BLaER1 treated with 17β-estradiol and CSF1 and Interleukin-3, amounts not matched to agents 10 nM and 100 nM (cell line): ENCODE results near the gene FUBP3.

Experiments
- H3K27ac ChIP-seq, 11 experiments: shearing (Covaris generic); formaldehyde crosslinking; 2 replicates each; pipeline ENCODE4 v1.8.1; 2022
- H3K27me3 ChIP-seq, 11 experiments: shearing (Covaris generic); formaldehyde crosslinking; 2 replicates each; pipeline ENCODE4 v1.8.1; 2022
- H3K36me3 ChIP-seq, 11 experiments: shearing (Covaris generic); formaldehyde crosslinking; 2 replicates each; pipeline ENCODE4 v1.8.1; 2022
- H3K4me1 ChIP-seq, 10 experiments: shearing (Covaris generic); formaldehyde crosslinking; 2 replicates each; pipeline ENCODE4 v1.8.1; 2022
- H3K4me2 ChIP-seq, 11 experiments: shearing (Covaris generic); formaldehyde crosslinking; 2 replicates each; pipeline ENCODE4 v1.8.1; 2022
- H3K4me3 ChIP-seq, 10 experiments: shearing (Covaris generic); formaldehyde crosslinking; 2 replicates each; pipeline ENCODE4 v1.8.1; 2022
- H3K9ac ChIP-seq, 11 experiments: shearing (Covaris generic); formaldehyde crosslinking; 2 replicates each; pipeline ENCODE4 v1.8.1; 2022
- H3K9me3 ChIP-seq, 11 experiments: shearing (Covaris generic); formaldehyde crosslinking; replicated peaks in 1 of 11; 2 replicates each; pipeline ENCODE4 v1.8.1; 2022
- H4K20me1 ChIP-seq, 11 experiments: shearing (Covaris generic); formaldehyde crosslinking; 2 replicates each; pipeline ENCODE4 v1.8.1; 2022
- Cebpa-rat ChIP-seq, 11 experiments: shearing (Covaris generic); IDR thresholded peaks; 2 replicates each; pipeline ENCODE4 v1.8.1; 2022

FUBP3 gene

DNA sequence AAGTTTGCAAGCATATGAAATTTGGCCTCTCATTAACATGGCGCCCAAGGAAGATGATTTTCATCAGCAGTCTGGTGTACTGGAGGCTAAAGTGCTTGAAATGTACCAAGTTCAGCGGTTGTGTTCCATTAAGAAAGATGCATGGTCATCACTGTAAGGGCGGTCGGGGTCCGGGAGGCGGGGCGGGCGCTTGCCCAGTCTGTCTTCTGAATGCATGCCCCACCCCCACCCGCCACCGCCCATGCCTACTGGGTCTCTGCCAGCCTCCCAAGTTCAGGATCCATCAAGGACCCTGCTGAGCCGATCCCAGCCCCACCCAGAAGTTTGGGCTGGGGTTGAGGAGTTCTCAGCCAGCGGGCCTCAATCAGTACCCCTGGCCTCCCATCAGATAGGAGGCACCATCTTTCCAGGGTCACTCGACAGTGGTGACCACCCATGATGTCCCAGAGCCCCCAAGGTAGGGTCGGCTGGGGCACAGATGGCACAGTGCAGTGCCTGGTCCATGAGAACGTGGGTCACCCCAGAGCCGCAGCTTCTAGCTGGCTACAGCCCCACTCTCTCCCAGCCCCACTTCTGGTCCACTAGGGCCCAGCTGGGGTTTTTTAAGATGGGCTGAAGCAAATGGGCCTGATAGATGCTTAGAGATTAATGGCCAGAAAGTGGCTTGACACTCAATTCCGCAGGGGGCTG lies 60.6 kb downstream of the FUBP3 start:
- no peak overlapping the region for H3K4me2 ChIP-seq
- H3K36me3 ChIP-seq: peaks cover 29 to 41% (median 36%) of the 10 kb centered on the region in 11 experiments
- H3K27ac ChIP-seq: no peak overlapping the region
- no peaks in the 10 kb centered on the region for H3K27me3 ChIP-seq
- no peaks in the 10 kb centered on the region for H3K4me1 ChIP-seq
- no peak overlapping the region for H3K9ac ChIP-seq
- H4K20me1 ChIP-seq: peaks cover 0 to 23% (median 7%) of the 10 kb centered on the region in 11 experiments; a peak in 9 of 22 replicates
- H3K4me3 ChIP-seq: no peak overlapping the region
- no peak for TF ChIP-seq Cebpa-rat (IDR thresholded peaks at IDR 0.05)
- no peaks in the 10 kb centered on the region for H3K9me3 ChIP-seq

DNA sequence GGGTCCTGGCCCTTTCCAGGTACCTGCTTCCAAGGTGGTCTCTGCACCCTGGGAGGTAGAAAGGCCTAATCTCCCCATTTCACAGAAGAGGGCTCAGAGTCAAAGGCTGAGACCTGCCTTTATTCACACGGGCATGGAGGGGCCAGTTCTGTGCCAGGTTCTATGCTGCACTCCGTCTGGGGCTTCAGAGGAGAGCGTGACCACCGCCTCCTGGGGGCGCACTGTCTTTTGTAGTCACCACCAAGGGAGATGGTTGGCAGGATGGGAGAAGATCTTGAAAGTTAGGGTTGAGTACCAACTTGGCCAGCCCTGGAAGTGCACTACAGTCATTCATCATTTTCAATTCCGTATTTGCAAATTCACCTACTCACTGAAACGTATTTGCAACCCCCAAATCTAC lies 61.3 kb downstream of the FUBP3 start:
- Histone ChIP-seq H3K4me2 (no peak overlapping the region), H3K9me3 (no peaks in the 10 kb centered on the region), H3K4me1 (no peaks in the 10 kb centered on the region), H3K4me3 (no peak overlapping the region), H3K9ac (no peak overlapping the region), H4K20me1 (peaks cover 0 to 22% (median 7%) of the 10 kb centered on the region in 11 experiments; a peak in 9 of 22 replicates), H3K36me3 (peaks cover 23 to 36% (median 30%) of the 10 kb centered on the region in 11 experiments), H3K27ac (no peak overlapping the region), H3K27me3 (no peaks in the 10 kb centered on the region)
- TF ChIP-seq Cebpa-rat (IDR thresholded peaks at IDR 0.05): no peak

DNA sequence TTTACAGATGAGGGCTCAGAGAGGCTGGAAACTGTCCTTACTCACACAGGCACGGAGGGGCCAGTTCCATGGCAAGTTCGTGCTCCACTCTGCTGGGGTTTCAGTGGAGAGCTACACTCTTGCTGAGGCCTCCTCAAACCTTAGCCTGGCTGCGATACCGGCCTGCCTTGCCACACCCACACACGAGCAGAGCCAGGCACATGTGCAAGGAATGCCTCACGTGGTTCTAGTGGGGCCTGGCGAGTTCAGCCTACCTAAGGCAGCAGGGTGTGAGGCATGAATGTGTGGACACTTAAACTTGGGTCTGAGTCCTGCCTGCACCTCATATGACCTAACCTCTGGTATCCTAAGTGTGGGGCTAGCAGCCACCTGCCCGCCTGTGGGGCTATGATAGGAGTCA lies 63.5 kb downstream of the FUBP3 start:
- H3K9me3 ChIP-seq: no peaks in the 10 kb centered on the region

GRCh38 chr9:130651221-130651620 lies 71.8 kb downstream of the FUBP3 start:
- no peak for TF ChIP-seq Cebpa-rat (IDR thresholded peaks at IDR 0.05)
- Histone ChIP-seq H3K4me2 (no peak overlapping the region), H3K27ac (no peak overlapping the region), H3K36me3 (no peaks in the 10 kb centered on the region), H3K27me3 (peaks cover 8 to 20% (median 15%) of the 10 kb centered on the region in 11 experiments; a peak in 21 of 22 replicates), H3K4me3 (no peak overlapping the region), H3K9me3 (no peaks in the 10 kb centered on the region), H4K20me1 (peaks cover 0 to 4% (median 0%) of the 10 kb centered on the region in 11 experiments; a peak in 2 of 22 replicates), H3K4me1 (no peaks in the 10 kb centered on the region), H3K9ac (no peak overlapping the region)

More for the DNA sequence above, 63.5 kb downstream of the FUBP3 start:
- Histone ChIP-seq H3K9ac (no peak overlapping the region), H3K36me3 (peaks cover 10 to 15% (median 13%) of the 10 kb centered on the region in 11 experiments), H3K4me2 (no peak overlapping the region), H3K27ac (no peak overlapping the region), H4K20me1 (peaks cover 0 to 11% (median 0%) of the 10 kb centered on the region in 11 experiments; a peak in 1 of 22 replicates), H3K27me3 (no peaks in the 10 kb centered on the region), H3K4me1 (no peaks in the 10 kb centered on the region), H3K4me3 (no peak overlapping the region)
- no peak for TF ChIP-seq Cebpa-rat (IDR thresholded peaks at IDR 0.05)

DNA sequence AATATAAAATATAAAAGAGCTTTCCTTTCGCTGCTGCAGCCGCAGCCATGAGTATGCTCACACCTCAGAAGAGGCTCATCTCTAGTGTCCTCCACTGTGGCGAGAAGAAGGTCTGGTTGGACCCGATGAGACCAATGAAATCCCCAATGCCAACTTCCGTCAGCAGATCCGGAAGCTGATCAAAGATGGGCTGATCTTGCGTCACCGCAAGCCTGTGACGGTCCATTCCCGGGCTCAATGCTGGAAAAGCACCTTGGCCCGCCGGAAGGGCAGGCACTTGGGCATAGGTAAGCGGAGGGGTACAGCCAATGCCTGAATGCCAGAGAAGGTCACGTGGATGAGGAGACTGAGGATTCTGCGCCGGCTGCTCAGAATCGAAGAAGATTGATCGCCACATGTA lies 72.4 kb downstream of the FUBP3 start:
- Histone ChIP-seq H3K27me3 (peaks cover 13 to 25% (median 21%) of the 10 kb centered on the region in 11 experiments; a peak in 21 of 22 replicates), H3K9me3 (no peaks in the 10 kb centered on the region), H3K9ac (no peak overlapping the region), H3K4me1 (no peaks in the 10 kb centered on the region), H3K4me3 (no peak overlapping the region), H4K20me1 (peaks cover 0 to 7% (median 0%) of the 10 kb centered on the region in 11 experiments; a peak in 3 of 22 replicates), H3K36me3 (no peaks in the 10 kb centered on the region), H3K27ac (no peak overlapping the region), H3K4me2 (no peak overlapping the region)
- TF ChIP-seq Cebpa-rat (IDR thresholded peaks at IDR 0.05): no peak

DNA sequence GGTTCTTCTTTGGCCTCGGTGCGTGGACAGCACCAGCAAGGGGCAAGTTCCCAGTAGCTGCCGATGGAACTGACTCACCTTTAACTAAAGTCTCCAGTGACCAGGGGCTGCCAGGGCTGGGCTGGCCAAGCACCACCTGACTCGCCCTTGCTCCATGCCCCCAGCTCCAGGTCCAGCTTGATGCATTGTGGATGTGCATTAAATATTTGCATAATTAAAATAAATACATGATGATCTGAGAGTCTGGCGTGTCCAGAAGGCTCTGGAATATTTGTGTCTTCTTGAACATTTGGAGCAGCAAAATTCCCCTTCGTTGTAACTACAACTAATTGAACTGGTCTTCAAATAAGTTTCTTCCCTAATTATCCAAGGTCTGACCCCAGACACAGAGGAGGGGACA lies 75.5 kb downstream of the FUBP3 start:
- no peak overlapping the region for H3K27ac ChIP-seq
- H3K9ac ChIP-seq: no peak overlapping the region
- no peaks in the 10 kb centered on the region for H3K36me3 ChIP-seq
- H3K4me2 ChIP-seq: no peak overlapping the region
- H4K20me1 ChIP-seq: peaks cover 0 to 34% (median 0%) of the 10 kb centered on the region in 11 experiments; a peak in 9 of 22 replicates
- H3K4me3 ChIP-seq: no peak overlapping the region
- no peaks in the 10 kb centered on the region for H3K9me3 ChIP-seq
- no peaks in the 10 kb centered on the region for H3K4me1 ChIP-seq
- no peak for TF ChIP-seq Cebpa-rat (IDR thresholded peaks at IDR 0.05)
- peaks cover 44 to 56% (median 52%) of the 10 kb centered on the region in 11 experiments for H3K27me3 ChIP-seq

GRCh38 chr9:130658893-130659698 lies 79.7 kb downstream of the FUBP3 start:
- peaks cover 86 to 98% (median 94%) of the 10 kb centered on the region in 11 experiments for H3K27me3 ChIP-seq
- no peak overlapping the region for H3K4me2 ChIP-seq
- no peaks in the 10 kb centered on the region; a peak in 1 of 20 replicates for H3K4me1 ChIP-seq
- H3K9ac ChIP-seq: no peak overlapping the region
- no peak overlapping the region for H3K27ac ChIP-seq
- H3K36me3 ChIP-seq: no peaks in the 10 kb centered on the region
- peaks cover 0 to 3% (median 0%) of the 10 kb centered on the region in 11 experiments; a peak in 1 of 22 replicates for H3K9me3 ChIP-seq
- H3K4me3 ChIP-seq: no peak overlapping the region
- peaks cover 0 to 69% (median 32%) of the 10 kb centered on the region in 11 experiments; a peak in 16 of 22 replicates for H4K20me1 ChIP-seq
- TF ChIP-seq Cebpa-rat (IDR thresholded peaks at IDR 0.05): no peak

- no peak overlapping the region for H3K4me2 ChIP-seq
- H3K4me3 ChIP-seq: no peak overlapping the region
These were observed 80.4 kb downstream of the FUBP3 start for GRCh38 chr9:130659699-130660248.

DNA sequence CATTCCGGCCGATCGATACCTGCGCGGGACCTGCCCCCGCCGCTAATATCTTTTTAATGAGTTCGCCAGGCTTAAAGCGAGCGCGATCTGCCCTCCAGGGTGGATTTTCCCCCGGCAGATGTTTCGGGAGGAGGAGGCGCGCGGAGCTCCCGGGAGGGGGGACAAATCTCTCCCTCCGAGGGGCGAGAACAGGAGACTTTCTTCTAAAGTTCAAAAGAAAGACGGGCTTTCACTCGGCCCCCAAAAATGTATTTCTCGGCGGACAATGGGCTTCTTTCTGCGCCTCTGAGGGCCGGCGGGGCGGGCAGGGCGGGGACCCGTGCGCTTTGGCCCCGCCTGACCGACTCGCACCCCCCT lies 80.9 kb downstream of the FUBP3 start:
- Histone ChIP-seq H3K36me3 (no peaks in the 10 kb centered on the region), H4K20me1 (peaks cover 0 to 78% (median 32%) of the 10 kb centered on the region in 11 experiments; a peak in 16 of 22 replicates), H3K9ac (no peak overlapping the region), H3K4me1 (no peaks in the 10 kb centered on the region; a peak in 1 of 20 replicates), H3K27me3 (peaks cover 98 to 100% (median 100%) of the 10 kb centered on the region in 11 experiments), H3K9me3 (peaks cover 0 to 3% (median 0%) of the 10 kb centered on the region in 11 experiments; a peak in 1 of 22 replicates), H3K4me2 (no peak overlapping the region), H3K27ac (no peak overlapping the region), H3K4me3 (no peak overlapping the region)
- no peak for TF ChIP-seq Cebpa-rat (IDR thresholded peaks at IDR 0.05)

More at GRCh38 chr9:130659699-130660248, 80.4 kb downstream of the FUBP3 start:
- Histone ChIP-seq H3K9ac (no peak overlapping the region), H4K20me1 (peaks cover 0 to 76% (median 32%) of the 10 kb centered on the region in 11 experiments; a peak in 16 of 22 replicates), H3K27ac (no peak overlapping the region), H3K36me3 (no peaks in the 10 kb centered on the region), H3K4me1 (no peaks in the 10 kb centered on the region; a peak in 1 of 20 replicates), H3K9me3 (peaks cover 0 to 3% (median 0%) of the 10 kb centered on the region in 11 experiments; a peak in 1 of 22 replicates), H3K27me3 (peaks cover 93 to 100% (median 97%) of the 10 kb centered on the region in 11 experiments)
- no peak for TF ChIP-seq Cebpa-rat (IDR thresholded peaks at IDR 0.05)
